Naive thymus-derived CD4-positive, alpha-beta T cell (primary cell): ENCODE results near the gene CDH13. TPM values are rescaled to one million over a fixed set of nuclear protein-coding genes. Genes with fewer than 3 reads are reported as not detected.

Experiments
- ATAC-seq: fragments of 150-1000 bp; cut with Tn5 transposase; 2 replicates; pipeline ENCODE4 v1.10.0; 2021; ENCODE audit warnings: mild to moderate bottlenecking, moderate library complexity
- CTCF ChIA-PET: fragments of 350-600 bp; sonication (Branson Sonifier 250); formaldehyde crosslinking; loops from one replicate; lab custom pipeline; 2021; ENCODE audit warnings: antibody characterized with exemption; lab: Charles Lee
- POLR2A ChIA-PET: fragments of 350-600 bp; sonication (Branson Sonifier 250); formaldehyde crosslinking; loops from one replicate; lab custom pipeline; 2021; ENCODE audit warnings: antibody characterized with exemption, inconsistent platforms; lab: Charles Lee
- DNase-seq, 9 donors: peaks; one replicate each; pipeline versions ENCODE4 v3.0.0 to v3.0.0-alpha.2; 2020 to 2022; ENCODE audit warnings: mixed read lengths in 1 of 9
- H3K27ac ChIP-seq: one replicate; pipeline ENCODE4 v1.7.0; 2013; ENCODE audit warnings: mild to moderate bottlenecking, low read depth, low read length, moderate library complexity
- H3K27me3 ChIP-seq, 2 donors: one replicate each; pipeline ENCODE4 v1.7.0; 2013; ENCODE audit warnings: low read length in 2 of 2, mild to moderate bottlenecking in 2 of 2, moderate library complexity in 2 of 2; ENCODE audit not compliant: control insufficient read depth in 2 of 2, insufficient read depth in 2 of 2
- H3K36me3 ChIP-seq, 3 experiments: 1 replicate in 2 of 3; 2 replicates in 1 of 3; pipeline ENCODE4 v1.7.0; 2013; ENCODE audit warnings: low read length in 3 of 3, mild to moderate bottlenecking in 3 of 3, moderate library complexity in 1 of 3; ENCODE audit not compliant: insufficient read depth in 3 of 3, control insufficient read depth in 2 of 3
- H3K4me1 ChIP-seq, 2 donors: one replicate each; pipeline ENCODE4 v1.7.0; 2013; ENCODE audit warnings: low read length in 2 of 2, mild to moderate bottlenecking in 2 of 2, moderate library complexity in 1 of 2; ENCODE audit not compliant: control insufficient read depth in 2 of 2, insufficient read depth in 2 of 2
- H3K4me3 ChIP-seq: 2 replicates; pipeline ENCODE4 v1.7.0; 2013; ENCODE audit warnings: mild to moderate bottlenecking, low read length
- H3K9me3 ChIP-seq, 3 experiments: 1 replicate in 2 of 3; 2 replicates in 1 of 3; pipeline ENCODE4 v1.7.0; 2013; ENCODE audit warnings: low read length in 3 of 3; ENCODE audit not compliant: control insufficient read depth in 2 of 3
- H3K27ac Mint-ChIP-seq, 9 donors: one replicate each; pipeline ENCODE4 v1.8.0; 2020 to 2022; ENCODE audit warnings: mixed read lengths in 9 of 9, mild to moderate bottlenecking in 8 of 9, moderate library complexity in 5 of 9, inconsistent platforms in 2 of 9
- H3K27me3 Mint-ChIP-seq, 5 donors: one replicate each; pipeline ENCODE4 v1.8.0; 2021 to 2022; ENCODE audit warnings: mixed read lengths in 5 of 5, mild to moderate bottlenecking in 1 of 5
- H3K36me3 Mint-ChIP-seq, 5 donors: one replicate each; pipeline ENCODE4 v1.8.0; 2020 to 2022; ENCODE audit warnings: mixed read lengths in 5 of 5, mild to moderate bottlenecking in 3 of 5, inconsistent platforms in 1 of 5
- H3K4me1 Mint-ChIP-seq, 7 donors: one replicate each; pipeline ENCODE4 v1.8.0; 2020 to 2022; ENCODE audit warnings: mixed read lengths in 7 of 7, mild to moderate bottlenecking in 3 of 7, inconsistent platforms in 1 of 7
- H3K4me3 Mint-ChIP-seq, 10 donors: one replicate each; pipeline ENCODE4 v1.8.0; 2020 to 2022; ENCODE audit warnings: mild to moderate bottlenecking in 10 of 10, mixed read lengths in 10 of 10, moderate library complexity in 6 of 10, inconsistent platforms in 2 of 10
- H3K9me3 Mint-ChIP-seq, 11 donors: one replicate each; pipeline ENCODE4 v1.8.0; 2020 to 2022; ENCODE audit warnings: mixed read lengths in 11 of 11, mild to moderate bottlenecking in 4 of 11, inconsistent platforms in 1 of 11, moderate library complexity in 1 of 11
- intact Hi-C, 2 donors: fragments of 100-400 bp; cut with micrococcal nuclease; formaldehyde crosslinking; loops; one replicate each; pipeline ENCODE4 v1.15.1; 2023
- polyA plus RNA-seq, 2 donors: library from polyadenylated mRNA; unstranded; fragments of 300-500 nt; fragmentation: Illumina TruSeq; gene quantifications; one replicate each; pipeline ENCODE4 v1.2.3, GENCODE V29; 2021
- total RNA-seq, 6 experiments: library from RNA in 5 of 6; stranded (reverse) in 5 of 6; gene quantifications; 1 replicate in 5 of 6; 2 replicates in 1 of 6; pipeline ENCODE4 v1.2.3 and lab custom pipeline; 2021 to 2026

Gene CDH13
- total and polyA plus RNA-seq, 7 experiments from 2014 or later: not detected

- Mint-ChIP-seq H3K9me3 (peaks cover 0 to 15% (median 4%) of the 10 kb centered on the region in 11 donors), H3K4me1 (no peaks in the 10 kb centered on the region), H3K36me3 (no peaks in the 10 kb centered on the region), H3K27me3 (peaks cover 0 to 55% (median 23%) of the 10 kb centered on the region in 5 donors), H3K27ac (peak overlapping the region in 1 of 9 donors; percentile 35), H3K4me3 (no peak overlapping the region)
- Histone ChIP-seq H3K4me3 (no peak overlapping the region), H3K9me3 (peaks cover 0 to 5% (median 0%) of the 10 kb centered on the region in 3 experiments), H3K27ac (no peak overlapping the region), H3K36me3 (no peaks in the 10 kb centered on the region), H3K27me3 (no peaks in the 10 kb centered on the region), H3K4me1 (no peaks in the 10 kb centered on the region)
- DNase-seq: no peak
- ChIA-PET CTCF (interaction anchor here (0.6 kb wide), 1 partner anchor 34 kb away, joined by 3 read pairs; no protein-coding TSS in a partner anchor), POLR2A (no interaction called here)
- ATAC-seq: no peak
- intact Hi-C loops: no loop called here
Measured at GRCh38 chr16:83699817-83700216, 1073.0 kb downstream of the CDH13 start.

GRCh38 chr16:83700918-83701317 is 1074.1 kb downstream of the CDH13 start:
- H3K27me3 ChIP-seq: no peaks in the 10 kb centered on the region
- Mint-ChIP-seq H3K4me1 (no peaks in the 10 kb centered on the region), H3K36me3 (no peaks in the 10 kb centered on the region), H3K9me3 (peaks cover 0 to 15% (median 4%) of the 10 kb centered on the region in 11 donors), H3K27me3 (peaks cover 0 to 51% (median 23%) of the 10 kb centered on the region in 5 donors), H3K4me3 (no peak overlapping the region), H3K27ac (no peak overlapping the region)
- H3K9me3 ChIP-seq: peaks cover 0 to 5% (median 0%) of the 10 kb centered on the region in 3 experiments
- H3K27ac ChIP-seq: no peak overlapping the region
- no peaks in the 10 kb centered on the region for H3K36me3 ChIP-seq
- POLR2A ChIA-PET: no interaction called here
- intact Hi-C loops: no loop called here
- no peaks in the 10 kb centered on the region for H3K4me1 ChIP-seq
- DNase-seq (no peak), ATAC-seq (no peak)
- CTCF ChIA-PET: no interaction called here
- H3K4me3 ChIP-seq: no peak overlapping the region

DNA sequence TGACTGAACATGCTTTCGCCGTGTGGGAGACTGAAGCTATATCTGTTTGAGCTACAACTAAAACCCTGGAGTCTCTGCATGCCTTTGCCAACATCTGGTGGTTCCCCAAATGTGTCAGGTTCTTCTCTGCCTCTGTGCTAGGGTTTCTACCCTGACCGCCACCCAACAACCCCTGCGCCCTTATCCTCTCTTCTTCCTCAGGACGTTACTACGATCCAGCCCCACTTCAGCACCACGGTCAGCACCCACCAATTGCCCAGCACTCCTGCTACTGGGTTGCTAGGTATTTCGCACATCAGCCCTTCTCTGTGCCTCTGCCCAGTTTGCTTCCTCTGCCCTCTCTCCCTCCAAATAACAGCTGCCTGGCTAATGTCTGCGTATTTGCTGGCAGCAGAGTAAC is 1074.7 kb downstream of the CDH13 start:
- H3K27ac Mint-ChIP-seq: no peak overlapping the region
- ChIA-PET CTCF (no interaction called here), POLR2A (no interaction called here)
- intact Hi-C loops: no loop called here
- Histone ChIP-seq H3K4me3 (no peak overlapping the region), H3K27me3 (no peaks in the 10 kb centered on the region), H3K36me3 (no peaks in the 10 kb centered on the region), H3K4me1 (no peaks in the 10 kb centered on the region), H3K27ac (no peak overlapping the region), H3K9me3 (peaks cover 0 to 5% (median 0%) of the 10 kb centered on the region in 3 experiments)
- H3K4me3 Mint-ChIP-seq: no peak overlapping the region
- peaks cover 0 to 15% (median 4%) of the 10 kb centered on the region in 11 donors for H3K9me3 Mint-ChIP-seq
- H3K27me3 Mint-ChIP-seq: peaks cover 0 to 47% (median 23%) of the 10 kb centered on the region in 5 donors
- DNase-seq: peak in 1 of 9 donors; percentile 25
- no peaks in the 10 kb centered on the region for H3K36me3 Mint-ChIP-seq
- H3K4me1 Mint-ChIP-seq: no peaks in the 10 kb centered on the region
- no peak for ATAC-seq

GRCh38 chr16:83704656-83705055 is 1077.9 kb downstream of the CDH13 start:
- no peaks in the 10 kb centered on the region for H3K27me3 ChIP-seq
- Mint-ChIP-seq H3K9me3 (peaks cover 0 to 18% (median 7%) of the 10 kb centered on the region in 11 donors), H3K4me3 (no peak overlapping the region), H3K27me3 (peaks cover 0 to 44% (median 30%) of the 10 kb centered on the region in 5 donors), H3K4me1 (no peaks in the 10 kb centered on the region), H3K36me3 (no peaks in the 10 kb centered on the region), H3K27ac (no peak overlapping the region)
- H3K4me1 ChIP-seq: no peaks in the 10 kb centered on the region
- intact Hi-C loops: no loop called here
- ATAC-seq (no peak), DNase-seq (no peak)
- no peak overlapping the region for H3K4me3 ChIP-seq
- POLR2A ChIA-PET: no interaction called here
- H3K27ac ChIP-seq: no peak overlapping the region
- CTCF ChIA-PET: no interaction called here
- peaks cover 0 to 5% (median 0%) of the 10 kb centered on the region in 3 experiments for H3K9me3 ChIP-seq
- H3K36me3 ChIP-seq: no peaks in the 10 kb centered on the region

GRCh38 chr16:83705856-83706255 is 1079.1 kb downstream of the CDH13 start:
- H3K9me3 Mint-ChIP-seq: peaks cover 0 to 15% (median 5%) of the 10 kb centered on the region in 11 donors
- peaks cover 0 to 5% (median 0%) of the 10 kb centered on the region in 3 experiments for H3K9me3 ChIP-seq
- ChIA-PET CTCF (no interaction called here), POLR2A (no interaction called here)
- no peaks in the 10 kb centered on the region for H3K36me3 Mint-ChIP-seq
- no peak overlapping the region for H3K4me3 ChIP-seq
- H3K4me1 ChIP-seq: no peaks in the 10 kb centered on the region
- peaks cover 0 to 42% (median 26%) of the 10 kb centered on the region in 5 donors for H3K27me3 Mint-ChIP-seq
- H3K36me3 ChIP-seq: no peaks in the 10 kb centered on the region
- no peak overlapping the region for H3K4me3 Mint-ChIP-seq
- no peaks in the 10 kb centered on the region for H3K27me3 ChIP-seq
- no peaks in the 10 kb centered on the region for H3K4me1 Mint-ChIP-seq
- H3K27ac ChIP-seq: no peak overlapping the region
- ATAC-seq (no peak), DNase-seq (no peak)
- intact Hi-C loops: no loop called here
- H3K27ac Mint-ChIP-seq: no peak overlapping the region

- H3K36me3 ChIP-seq: no peaks in the 10 kb centered on the region
- H3K4me3 ChIP-seq: no peak overlapping the region
- CTCF ChIA-PET: no interaction called here
- no peak overlapping the region for H3K27ac ChIP-seq
- H3K9me3 ChIP-seq: peaks cover 0 to 5% (median 0%) of the 10 kb centered on the region in 3 experiments
- no peaks in the 10 kb centered on the region for H3K4me1 ChIP-seq
- H3K27me3 ChIP-seq: no peaks in the 10 kb centered on the region
- H3K27me3 Mint-ChIP-seq: peaks cover 0 to 42% (median 23%) of the 10 kb centered on the region in 5 donors
- H3K4me3 Mint-ChIP-seq: no peak overlapping the region
- H3K36me3 Mint-ChIP-seq: no peaks in the 10 kb centered on the region
- no peak overlapping the region for H3K27ac Mint-ChIP-seq
- POLR2A ChIA-PET: no interaction called here
- DNase-seq: no peak
- intact Hi-C loops: no loop called here
- H3K9me3 Mint-ChIP-seq: peaks cover 0 to 15% (median 4%) of the 10 kb centered on the region in 11 donors
- no peak for ATAC-seq
- H3K4me1 Mint-ChIP-seq: no peaks in the 10 kb centered on the region
Measured at GRCh38 chr16:83706394-83706793, 1079.6 kb downstream of the CDH13 start.

DNA sequence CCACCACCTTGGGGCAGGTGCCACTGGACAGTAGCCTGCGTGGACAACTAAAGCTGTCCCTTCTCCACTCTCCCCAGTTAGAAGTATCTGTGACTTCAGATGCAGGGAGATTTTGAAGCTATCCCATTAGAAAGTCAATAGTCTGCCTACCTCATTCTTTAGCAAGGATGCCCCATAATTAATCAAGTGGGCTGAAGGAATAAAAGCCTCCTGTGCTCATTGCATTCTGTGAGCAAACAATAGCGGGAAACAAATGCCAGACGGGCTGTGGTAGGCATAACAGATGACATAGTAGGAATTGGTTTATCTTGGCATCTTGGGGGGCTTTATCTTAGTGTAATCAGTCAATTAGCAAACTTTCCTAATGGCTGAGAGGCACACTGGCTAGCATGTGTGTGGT is 1084.3 kb downstream of the CDH13 start:
- no peak for DNase-seq
- no peak for ATAC-seq
- Histone ChIP-seq H3K27me3 (no peaks in the 10 kb centered on the region), H3K36me3 (no peaks in the 10 kb centered on the region), H3K9me3 (no peaks in the 10 kb centered on the region), H3K4me1 (no peaks in the 10 kb centered on the region), H3K4me3 (no peak overlapping the region), H3K27ac (no peak overlapping the region)
- POLR2A ChIA-PET: no interaction called here
- intact Hi-C loops: no loop called here
- H3K9me3 Mint-ChIP-seq: peaks cover 0 to 14% (median 2%) of the 10 kb centered on the region in 11 donors
- no peaks in the 10 kb centered on the region for H3K36me3 Mint-ChIP-seq
- peaks cover 0 to 32% (median 15%) of the 10 kb centered on the region in 5 donors for H3K27me3 Mint-ChIP-seq
- H3K4me1 Mint-ChIP-seq: peaks cover 0 to 8% (median 0%) of the 10 kb centered on the region in 7 donors
- CTCF ChIA-PET: no interaction called here
- no peak overlapping the region for H3K4me3 Mint-ChIP-seq
- no peak overlapping the region for H3K27ac Mint-ChIP-seq
